CD4-positive, alpha-beta T cell treated with Interleukin-12 subunit alpha and Interleukin-12 subunit beta, for 1 hour (primary cell): ENCODE results near the gene RAI14.

Experiments used
- DNase-seq: peaks from one replicate; pipeline ENCODE4 v3.0.0-alpha.2; 2020

RAI14 gene

GRCh38 chr5:34648039-34648839 is 7.9 kb upstream of the RAI14 start:
- DNase-seq: no peak

- no peak for DNase-seq
Observed at GRCh38 chr5:34648840-34649158, 7.3 kb upstream of the RAI14 start.

- no peak for DNase-seq
Observed at GRCh38 chr5:34651791-34652190, 4.3 kb upstream of the RAI14 start.

GRCh38 chr5:34652466-34652865 is 3.7 kb upstream of the RAI14 start:
- no peak for DNase-seq

- DNase-seq: no peak
Observed at GRCh38 chr5:34652914-34653313, 3.2 kb upstream of the RAI14 start.

- DNase-seq: no peak
Observed at GRCh38 chr5:34653708-34654107, 2.4 kb upstream of the RAI14 start.

- peak; percentile 31 for DNase-seq
Observed at GRCh38 chr5:34655354-34655991, 655 bp upstream of the RAI14 start.

GRCh38 chr5:34656700-34657273 is 659 bp downstream of the RAI14 start:
- DNase-seq: no peak

- no peak for DNase-seq
Observed at GRCh38 chr5:34657274-34657921, 1.3 kb downstream of the RAI14 start.

GRCh38 chr5:34657988-34658387 is 1.9 kb downstream of the RAI14 start:
- DNase-seq: no peak

- DNase-seq: no peak
Observed at GRCh38 chr5:34659168-34659567, 3.0 kb downstream of the RAI14 start.

- DNase-seq: no peak
Observed at GRCh38 chr5:34660444-34660843, 4.3 kb downstream of the RAI14 start.

- DNase-seq: no peak
Observed at GRCh38 chr5:34663771-34664496, 7.8 kb downstream of the RAI14 start.

- DNase-seq: no peak
Observed at GRCh38 chr5:34666392-34667080, 10.4 kb downstream of the RAI14 start.

- no peak for DNase-seq
Observed at GRCh38 chr5:34667705-34668104, 11.6 kb downstream of the RAI14 start.

- no peak for DNase-seq
Observed at GRCh38 chr5:34669931-34670516, 13.9 kb downstream of the RAI14 start.

GRCh38 chr5:34672196-34672595 is 16.1 kb downstream of the RAI14 start:
- DNase-seq: no peak

- DNase-seq: no peak
Observed at GRCh38 chr5:34673463-34674125, 17.5 kb downstream of the RAI14 start.

- DNase-seq: no peak
Observed at GRCh38 chr5:34674187-34674586, 18.1 kb downstream of the RAI14 start.

- no peak for DNase-seq
Observed at GRCh38 chr5:34675857-34676256, 19.7 kb downstream of the RAI14 start.

- DNase-seq: no peak
Observed at GRCh38 chr5:34676416-34676815, 20.3 kb downstream of the RAI14 start.

- no peak for DNase-seq
Observed at GRCh38 chr5:34677428-34677827, 21.3 kb downstream of the RAI14 start.
